IMR-90 (cell line): Measurements from ENCODE around the gene ECSCR. TPM values are rescaled to one million over a fixed set of nuclear protein-coding genes. Genes with fewer than 3 reads are reported as not detected.

Experiments used
- ATAC-seq: fragments of 200-7000 bp; cut with Tn5 transposase; 2 replicates; pipeline ENCODE4 v1.9.1; 2020; ENCODE audit warnings: low read depth, mild to moderate bottlenecking, moderate library complexity
- BruUV-seq: library from RNA; stranded (reverse); fragments of 400-500 nt; replicated peaks from 2 replicates; lab custom pipeline; 2021; lab: Mats Ljungman, UMichigan
- CTCF ChIA-PET: fragments of 300-600 bp; formaldehyde crosslinking; extraction: SDS; loops from one replicate; lab custom pipeline; 2021; ENCODE audit warnings: antibody characterized with exemption; lab: Yijun Ruan, JAX
- POLR2A ChIA-PET: fragments of 300-600 bp; sonication (Branson Sonifier 250); formaldehyde crosslinking; loops from one replicate; lab custom pipeline; 2022; ENCODE audit warnings: antibody characterized with exemption; ENCODE audit not compliant: unreplicated experiment; lab: Charles Lee
- DNase-seq: peaks from one replicate; pipeline ENCODE4 v3.0.0; 2013
- H2AFZ ChIP-seq: replicated peaks from 2 replicates; pipeline ENCODE3; 2013; ENCODE audit warnings: low read length, mild to moderate bottlenecking; ENCODE audit not compliant: poor library complexity
- H2AK5ac ChIP-seq: 2 replicates; pipeline ENCODE4 v1.6.1; 2013; ENCODE audit warnings: low read depth, low read length, inconsistent platforms
- H2AK9ac ChIP-seq: replicated peaks from 2 replicates; pipeline ENCODE3; 2013; ENCODE audit warnings: mild to moderate bottlenecking, low read depth, low read length, moderate library complexity; ENCODE audit not compliant: poor library complexity
- H2BK120ac ChIP-seq: 2 replicates; pipeline ENCODE4 v1.6.1; 2013; ENCODE audit warnings: low read depth, low read length, inconsistent platforms
- H2BK15ac ChIP-seq: 3 replicates; pipeline ENCODE4 v1.6.1; 2013; ENCODE audit warnings: low read depth, low read length, inconsistent platforms
- H2BK20ac ChIP-seq: 2 replicates; pipeline ENCODE4 v1.6.1; 2013; ENCODE audit warnings: low read depth, mild to moderate bottlenecking, inconsistent platforms, low read length, moderate library complexity
- H2BK5ac ChIP-seq: 2 replicates; pipeline ENCODE4 v1.6.1; 2013; ENCODE audit warnings: mild to moderate bottlenecking, low read depth, low read length, inconsistent platforms; ENCODE audit not compliant: poor library complexity, severe bottlenecking
- H3K14ac ChIP-seq: replicated peaks from 2 replicates; pipeline ENCODE4 v1.6.1; 2013; ENCODE audit warnings: low read depth, low read length, inconsistent platforms
- H3K18ac ChIP-seq: 2 replicates; pipeline ENCODE4 v1.6.1; 2013; ENCODE audit warnings: low read depth, low read length, control low read depth
- H3K23ac ChIP-seq: 2 replicates; pipeline ENCODE4 v1.6.1; 2013; ENCODE audit warnings: low read depth, low read length, inconsistent platforms
- H3K27ac ChIP-seq: 2 replicates; pipeline ENCODE4 v1.5.1; 2013; ENCODE audit warnings: mild to moderate bottlenecking, control low read depth, low read length; ENCODE audit not compliant: insufficient read depth
- H3K27me3 ChIP-seq: 2 replicates; pipeline ENCODE4 v1.6.1; 2013; ENCODE audit warnings: low read length; ENCODE audit not compliant: control insufficient read depth, insufficient read depth
- H3K36me3 ChIP-seq: 2 replicates; pipeline ENCODE4 v1.6.1; 2013; ENCODE audit warnings: low read length, mixed read lengths; ENCODE audit not compliant: control insufficient read depth, insufficient read depth
- H3K4ac ChIP-seq: 2 replicates; pipeline ENCODE4 v1.6.1; 2013; ENCODE audit warnings: low read depth, low read length, inconsistent platforms
- H3K4me1 ChIP-seq: 2 replicates; pipeline ENCODE4 v1.6.1; 2013; ENCODE audit warnings: low read length, mixed read lengths; ENCODE audit not compliant: control insufficient read depth, insufficient read depth
- H3K4me2 ChIP-seq: 2 replicates; pipeline ENCODE4 v1.6.1; 2013; ENCODE audit warnings: low read depth, mild to moderate bottlenecking, control low read depth, low read length, moderate library complexity
- H3K4me3 ChIP-seq: 2 replicates; pipeline ENCODE4 v1.5.1; 2013; ENCODE audit warnings: low read depth, mild to moderate bottlenecking, control low read depth, low read length, moderate library complexity; ENCODE audit not compliant: insufficient read depth
- H3K56ac ChIP-seq: 2 replicates; pipeline ENCODE4 v1.6.1; 2013; ENCODE audit warnings: low read length, inconsistent platforms; ENCODE audit not compliant: insufficient read depth; ENCODE audit errors: extremely low read depth
- H3K79me1 ChIP-seq, 2 experiments: 2 replicates each; pipeline ENCODE4 v1.6.1; 2013; ENCODE audit warnings: low read length in 2 of 2, inconsistent platforms in 1 of 2, low read depth in 1 of 2
- H3K9ac ChIP-seq: 2 replicates; pipeline ENCODE4 v1.6.1; 2013; ENCODE audit warnings: low read depth, low read length, control low read depth
- H3K9me1 ChIP-seq: 2 replicates; pipeline ENCODE4 v1.6.1; 2013; ENCODE audit warnings: low read length, inconsistent platforms; ENCODE audit not compliant: insufficient read depth
- H3K9me3 ChIP-seq: 2 replicates; pipeline ENCODE4 v1.6.1; 2013; ENCODE audit warnings: low read length; ENCODE audit not compliant: control insufficient read depth, insufficient read depth
- H4K20me1 ChIP-seq: 2 replicates; pipeline ENCODE4 v1.6.1; 2013; ENCODE audit warnings: low read length, inconsistent platforms; ENCODE audit not compliant: insufficient read depth
- H4K5ac ChIP-seq: 2 replicates; pipeline ENCODE4 v1.6.1; 2013; ENCODE audit warnings: mild to moderate bottlenecking, low read depth, low read length, control low read depth
- H4K8ac ChIP-seq, 2 experiments: 2 replicates each; pipeline ENCODE4 v1.6.1; 2013; ENCODE audit warnings: low read depth in 2 of 2, low read length in 2 of 2, control low read depth in 1 of 2, inconsistent platforms in 1 of 2
- H4K91ac ChIP-seq: 2 replicates; pipeline ENCODE4 v1.6.1; 2013; ENCODE audit warnings: low read depth, low read length, inconsistent platforms; ENCODE audit not compliant: insufficient read depth
- BHLHE40 ChIP-seq: fragments of 150-350 bp; IDR thresholded peaks from 2 replicates; pipeline ENCODE4 v1.6.1; 2016; ENCODE audit warnings: mild to moderate bottlenecking, low read depth, low read length
- CEBPB ChIP-seq: IDR thresholded peaks from 2 replicates; pipeline ENCODE4 v1.6.1; 2012; ENCODE audit warnings: low read depth, low read length, improper control_type of control experiment
- CHD1 ChIP-seq: IDR thresholded peaks from 2 replicates; pipeline ENCODE4 v1.6.1; 2012; ENCODE audit warnings: low read depth, low read length, improper control_type of control experiment
- FOS ChIP-seq: fragments of 150-350 bp; IDR thresholded peaks from 2 replicates; pipeline ENCODE4 v1.6.1; 2016; ENCODE audit warnings: low read depth, low read length
- MAFK ChIP-seq: IDR thresholded peaks from 2 replicates; pipeline ENCODE4 v1.6.1; 2012; ENCODE audit warnings: low read depth, low read length, improper control_type of control experiment
- MAZ ChIP-seq: IDR thresholded peaks from 2 replicates; pipeline ENCODE4 v1.6.1; 2012; ENCODE audit warnings: low read depth, mild to moderate bottlenecking, low read length, improper control_type of control experiment, moderate library complexity, borderline replicate concordance
- MXI1 ChIP-seq: IDR thresholded peaks from 2 replicates; pipeline ENCODE4 v1.6.1; 2012; ENCODE audit warnings: low read depth, mild to moderate bottlenecking, low read length, moderate library complexity, borderline replicate concordance
- NFE2L2 ChIP-seq: fragments of 150-350 bp; IDR thresholded peaks from 2 replicates; pipeline ENCODE4 v1.6.1; 2016; ENCODE audit warnings: low read depth, mild to moderate bottlenecking, low read length
- POLR2A ChIP-seq: IDR thresholded peaks from 2 replicates; pipeline ENCODE4 v1.6.1; 2012; ENCODE audit warnings: mild to moderate bottlenecking, low read depth, low read length
- RAD21 ChIP-seq: IDR thresholded peaks from 2 replicates; pipeline ENCODE4 v1.6.1; 2012; ENCODE audit warnings: low read length, improper control_type of control experiment
- RCOR1 ChIP-seq: IDR thresholded peaks from 2 replicates; pipeline ENCODE4 v1.6.1; 2012; ENCODE audit warnings: mild to moderate bottlenecking, low read length, improper control_type of control experiment; ENCODE audit not compliant: insufficient replicate concordance
- RFX5 ChIP-seq: IDR thresholded peaks from 2 replicates; pipeline ENCODE4 v1.8.0; 2012; ENCODE audit warnings: low read depth, mild to moderate bottlenecking, low read length, moderate library complexity
- SMC3 ChIP-seq: fragments of 150-350 bp; IDR thresholded peaks from 2 replicates; pipeline ENCODE4 v1.6.1; 2016; ENCODE audit warnings: low read depth, mild to moderate bottlenecking, antibody characterized with exemption, low read length, moderate library complexity
- WGBS, 2 experiments: methylation state at CpG; one replicate each; pipeline versions ENCODE4 v1.1.5 to v1.1.7; 2013; ENCODE audit warnings: missing lambda C conversion rate in 2 of 2; ENCODE audit not compliant: insufficient read length in 1 of 2; ENCODE audit errors: extremely low coverage in 2 of 2; 5-methylcytosine and 5-hydroxymethylcytosine counted together
- dilution Hi-C: fragments of 300-500 bp; cut with HindIII; formaldehyde crosslinking; loops from one replicate; pipeline ENCODE4 v1.14.3; 2018; ENCODE audit warnings: low sequenced_read_pairs; ENCODE audit not compliant: unreplicated experiment
- in situ Hi-C: fragments of 300-500 bp; cut with MboI; formaldehyde crosslinking; loops from 3 replicates; pipeline ENCODE4 v1.14.3; 2019; ENCODE audit warnings: low sequenced_read_pairs, inconsistent platforms, mixed read lengths
- intact Hi-C: fragments of 100-400 bp; cut with micrococcal nuclease; formaldehyde crosslinking; loops from 2 replicates; pipeline ENCODE4 v1.10.0; 2022
- polyA plus RNA-seq, 3 experiments: library from polyadenylated mRNA; depleted of rRNA; stranded (reverse); fragments of >200 nt; gene quantifications; 2 replicates each; pipeline ENCODE4 v1.2.3, GENCODE V29; 2012; ENCODE audit warnings: low replicate concordance in 1 of 3
- total RNA-seq: library from RNA; depleted of rRNA; stranded (reverse); fragments of >200 nt; gene quantifications from 2 replicates; pipeline ENCODE4 v1.2.3, GENCODE V29; 2012
- TF ChIP-seq, protein P1 (sequence below): fragments of 150-350 bp; IDR thresholded peaks from 2 replicates; pipeline ENCODE4 v1.6.1; 2016; ENCODE audit warnings: low read depth, mild to moderate bottlenecking, low read length, moderate library complexity, borderline replicate concordance
- TF ChIP-seq, protein P2 (sequence below): fragments of 150-350 bp; IDR thresholded peaks from 2 replicates; pipeline ENCODE4 v1.6.1; 2017; ENCODE audit warnings: mild to moderate bottlenecking, antibody characterized with exemption, low read length, low read depth
- TF ChIP-seq, protein P3 (sequence below): conservative IDR thresholded peaks from 2 replicates; pipeline ENCODE4 v1.5.1; 2012; ENCODE audit warnings: mild to moderate bottlenecking, low read depth, low read length, improper control_type of control experiment

Gene ECSCR
- total and polyA plus RNA-seq, 2 of the 4 experiments (the other 2 are of a cell fraction) = 3.6 to 3.9 TPM

DNA sequence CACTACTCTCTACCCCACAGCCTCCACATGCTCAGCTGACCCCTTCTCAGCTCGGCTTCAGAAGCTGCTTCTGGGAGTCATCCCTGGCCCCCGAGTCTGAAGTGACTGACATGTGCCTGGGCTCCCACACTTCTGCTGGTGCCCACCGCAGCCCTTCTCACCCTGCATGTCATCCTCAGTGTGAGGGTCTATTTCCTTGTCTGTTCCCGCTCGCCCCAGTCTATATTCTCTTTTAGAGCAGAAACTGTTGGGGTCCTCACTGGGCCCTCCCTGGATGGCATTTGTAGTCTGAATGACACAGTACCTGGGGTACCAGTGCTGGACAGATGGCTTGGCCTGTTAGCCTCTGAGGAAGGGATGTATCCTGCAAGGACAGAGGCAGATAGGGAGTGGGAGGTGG is 5.3 kb downstream of the ECSCR start:
- Histone ChIP-seq H2BK120ac (no peak overlapping the region; the same call in 1 of the 2 replicates), H2AK9ac (no peak overlapping the region), H2BK15ac (no peak overlapping the region), H3K27me3 (no peaks in the 10 kb centered on the region), H2BK5ac (no peak overlapping the region), H3K9me1 (peaks cover 35% of the 10 kb centered on the region), H3K56ac (no peak overlapping the region), H3K4me1 (peaks cover 17% of the 10 kb centered on the region), H3K23ac (no peak overlapping the region), H2AK5ac (peak overlapping the region; percentile 64; the same call in 1 of the 2 replicates), H3K9ac (no peak overlapping the region), H3K36me3 (no peaks in the 10 kb centered on the region), H3K4ac (no peak overlapping the region), H3K14ac (no peak overlapping the region), H3K4me3 (no peak overlapping the region), H3K9me3 (no peaks in the 10 kb centered on the region), H2BK20ac (peak overlapping the region; percentile 47; the same call in 1 of the 2 replicates), H3K27ac (no peak overlapping the region), H4K8ac (no peak overlapping the region), H3K18ac (no peak overlapping the region), H3K4me2 (no peak overlapping the region), H4K5ac (no peak overlapping the region), H4K20me1 (no peaks in the 10 kb centered on the region), H3K79me1 (no peaks in the 10 kb centered on the region; a peak in 1 of 4 replicates), H2AFZ (no peak overlapping the region), H4K91ac (no peak overlapping the region)
- dilution Hi-C loops = no loop called here
- POLR2A ChIA-PET = no interaction called here
- no peak for ATAC-seq
- in situ Hi-C loops = no loop called here
- DNase-seq = no peak
- intact Hi-C loops = no loop called here
- CTCF ChIA-PET = interaction anchor here (1.2 kb wide), 1 partner anchor 12 kb away, joined by 3 read pairs; no protein-coding TSS in a partner anchor
- BruUV-seq = no TSS peak
- no peak for TF ChIP-seq FOS
- no peak for TF ChIP-seq CEBPB
- TF ChIP-seq CHD1 = no peak
- TF ChIP-seq MAFK = no peak
- TF ChIP-seq MXI1 = no peak
- TF ChIP-seq, protein P1, sequence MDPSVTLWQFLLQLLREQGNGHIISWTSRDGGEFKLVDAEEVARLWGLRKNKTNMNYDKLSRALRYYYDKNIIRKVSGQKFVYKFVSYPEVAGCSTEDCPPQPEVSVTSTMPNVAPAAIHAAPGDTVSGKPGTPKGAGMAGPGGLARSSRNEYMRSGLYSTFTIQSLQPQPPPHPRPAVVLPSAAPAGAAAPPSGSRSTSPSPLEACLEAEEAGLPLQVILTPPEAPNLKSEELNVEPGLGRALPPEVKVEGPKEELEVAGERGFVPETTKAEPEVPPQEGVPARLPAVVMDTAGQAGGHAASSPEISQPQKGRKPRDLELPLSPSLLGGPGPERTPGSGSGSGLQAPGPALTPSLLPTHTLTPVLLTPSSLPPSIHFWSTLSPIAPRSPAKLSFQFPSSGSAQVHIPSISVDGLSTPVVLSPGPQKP = no peak
- no peak for TF ChIP-seq RAD21
- TF ChIP-seq MAZ = no peak
- TF ChIP-seq RCOR1 = no peak
- TF ChIP-seq SMC3 = no peak
- TF ChIP-seq BHLHE40 = no peak
- TF ChIP-seq, protein P2, sequence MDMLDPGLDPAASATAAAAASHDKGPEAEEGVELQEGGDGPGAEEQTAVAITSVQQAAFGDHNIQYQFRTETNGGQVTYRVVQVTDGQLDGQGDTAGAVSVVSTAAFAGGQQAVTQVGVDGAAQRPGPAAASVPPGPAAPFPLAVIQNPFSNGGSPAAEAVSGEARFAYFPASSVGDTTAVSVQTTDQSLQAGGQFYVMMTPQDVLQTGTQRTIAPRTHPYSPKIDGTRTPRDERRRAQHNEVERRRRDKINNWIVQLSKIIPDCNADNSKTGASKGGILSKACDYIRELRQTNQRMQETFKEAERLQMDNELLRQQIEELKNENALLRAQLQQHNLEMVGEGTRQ = no peak
- TF ChIP-seq NFE2L2 = no peak
- TF ChIP-seq, protein P3, sequence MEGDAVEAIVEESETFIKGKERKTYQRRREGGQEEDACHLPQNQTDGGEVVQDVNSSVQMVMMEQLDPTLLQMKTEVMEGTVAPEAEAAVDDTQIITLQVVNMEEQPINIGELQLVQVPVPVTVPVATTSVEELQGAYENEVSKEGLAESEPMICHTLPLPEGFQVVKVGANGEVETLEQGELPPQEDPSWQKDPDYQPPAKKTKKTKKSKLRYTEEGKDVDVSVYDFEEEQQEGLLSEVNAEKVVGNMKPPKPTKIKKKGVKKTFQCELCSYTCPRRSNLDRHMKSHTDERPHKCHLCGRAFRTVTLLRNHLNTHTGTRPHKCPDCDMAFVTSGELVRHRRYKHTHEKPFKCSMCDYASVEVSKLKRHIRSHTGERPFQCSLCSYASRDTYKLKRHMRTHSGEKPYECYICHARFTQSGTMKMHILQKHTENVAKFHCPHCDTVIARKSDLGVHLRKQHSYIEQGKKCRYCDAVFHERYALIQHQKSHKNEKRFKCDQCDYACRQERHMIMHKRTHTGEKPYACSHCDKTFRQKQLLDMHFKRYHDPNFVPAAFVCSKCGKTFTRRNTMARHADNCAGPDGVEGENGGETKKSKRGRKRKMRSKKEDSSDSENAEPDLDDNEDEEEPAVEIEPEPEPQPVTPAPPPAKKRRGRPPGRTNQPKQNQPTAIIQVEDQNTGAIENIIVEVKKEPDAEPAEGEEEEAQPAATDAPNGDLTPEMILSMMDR = no peak
- no peak for TF ChIP-seq POLR2A
- TF ChIP-seq RFX5 = no peak
- 93% methylated on average over 5 of the region's 5 CpGs; no CpG with 5 or more reads in 1 of the 2 experiments for WGBS, 2 experiments
